Breast epithelium (tissue), 4 donors: ENCODE measurements around the gene EEF1E1. TPM values are rescaled to one million over a fixed set of nuclear protein-coding genes. Genes with fewer than 3 reads are reported as not detected.

Experiments
- DNase-seq, 2 donors: peaks; one replicate each; pipeline ENCODE4 v3.0.0-alpha.2; 2019; ENCODE audit warnings: low spot score in 2 of 2
- H3K27ac ChIP-seq, 2 donors: fragments of 200-600 bp; sonication (generic) in 1 of 2; one replicate each; pipeline ENCODE4 v1.5.1; 2016 to 2019; ENCODE audit warnings: mild to moderate bottlenecking in 1 of 2
- H3K27me3 ChIP-seq, 2 donors: fragments of 200-600 bp; sonication (generic) in 1 of 2; one replicate each; pipeline versions ENCODE4 v1.5.1 to v1.6.0; 2017 to 2019; ENCODE audit warnings: control low read depth in 1 of 2, mild to moderate bottlenecking in 1 of 2
- H3K36me3 ChIP-seq: fragments of 200-600 bp; one replicate; pipeline ENCODE4 v1.5.1; 2019
- H3K4me1 ChIP-seq, 2 donors: fragments of 200-600 bp; sonication (generic); one replicate each; pipeline ENCODE4 v1.5.1; 2016 to 2019; ENCODE audit warnings: control low read depth in 1 of 2
- H3K4me3 ChIP-seq, 3 donors: fragments of 200-600 bp; sonication (generic); 1 replicate in 2 of 3; 2 replicates in 1 of 3; pipeline ENCODE4 v1.5.1; 2016 to 2019; ENCODE audit warnings: mild to moderate bottlenecking in 3 of 3, moderate library complexity in 2 of 3
- H3K9me3 ChIP-seq, 2 donors: fragments of 200-600 bp; sonication (generic) in 1 of 2; one replicate each; pipeline ENCODE4 v1.5.1; 2016 to 2019; ENCODE audit warnings: control low read depth in 1 of 2
- CTCF ChIP-seq, 3 donors: fragments of 450-650 bp; IDR thresholded peaks; one replicate each; pipeline ENCODE4 v1.5.1; 2016 to 2017; ENCODE audit warnings: antibody characterized with exemption in 3 of 3, mild to moderate bottlenecking in 3 of 3, moderate library complexity in 3 of 3
- POLR2A ChIP-seq: fragments of 450-650 bp; IDR thresholded peaks from one replicate; pipeline ENCODE4 v1.6.1; 2016; ENCODE audit warnings: antibody characterized with exemption, mild to moderate bottlenecking, moderate library complexity
- POLR2AphosphoS5 ChIP-seq, 3 donors: sonication (generic); formaldehyde crosslinking; IDR thresholded peaks; one replicate each; pipeline ENCODE4 v1.6.1; 2017; ENCODE audit warnings: antibody characterized with exemption in 3 of 3
- intact Hi-C: fragments of 100-400 bp; cut with DNase I; formaldehyde crosslinking; loops from one replicate; pipeline ENCODE4 v1.15.1; 2023; ENCODE audit warnings: low total_unique reads
- total RNA-seq, 3 donors: library from RNA; depleted of rRNA; stranded (reverse); fragments of >200 nt; gene quantifications; one replicate each; pipeline ENCODE4 v1.1.0, GENCODE V29; 2016

Gene EEF1E1
- total RNA-seq, 3 donors from 2014 or later: 18.9 to 48.5 (median 39.1) TPM

- Histone ChIP-seq H3K4me1 (no peaks in the 10 kb centered on the region), H3K27me3 (no peaks in the 10 kb centered on the region), H3K9me3 (no peaks in the 10 kb centered on the region), H3K36me3 (no peaks in the 10 kb centered on the region), H3K27ac (no peak overlapping the region), H3K4me3 (no peak overlapping the region)
- intact Hi-C loops: no loop called here
- no peak for DNase-seq
- no peak for TF ChIP-seq POLR2AphosphoS5 (IDR thresholded peaks at IDR 0.05)
- no peak for TF ChIP-seq POLR2A
- no peak for TF ChIP-seq CTCF (IDR thresholded peaks at IDR 0.05)
Observed at GRCh38 chr6:8075704-8076103, 26.6 kb downstream of the EEF1E1 start.

- DNase-seq: no peak
Observed at GRCh38 chr6:8075185-8075584, 27.2 kb downstream of the EEF1E1 start.

GRCh38 chr6:8074213-8074612 lies 28.1 kb downstream of the EEF1E1 start:
- no peak for TF ChIP-seq CTCF (IDR thresholded peaks at IDR 0.05)
- no peak for TF ChIP-seq POLR2AphosphoS5 (IDR thresholded peaks at IDR 0.05)
- no peak for TF ChIP-seq POLR2A
- Histone ChIP-seq H3K9me3 (no peaks in the 10 kb centered on the region), H3K4me3 (no peak overlapping the region), H3K4me1 (no peaks in the 10 kb centered on the region), H3K36me3 (no peaks in the 10 kb centered on the region), H3K27ac (no peak overlapping the region), H3K27me3 (no peaks in the 10 kb centered on the region)
- intact Hi-C loops: no loop called here
- no peak for DNase-seq

More at GRCh38 chr6:8075185-8075584, 27.2 kb downstream of the EEF1E1 start:
- Histone ChIP-seq H3K27ac (no peak overlapping the region), H3K27me3 (no peaks in the 10 kb centered on the region), H3K36me3 (no peaks in the 10 kb centered on the region), H3K4me3 (no peak overlapping the region), H3K4me1 (no peaks in the 10 kb centered on the region), H3K9me3 (no peaks in the 10 kb centered on the region)
- TF ChIP-seq POLR2A: no peak
- TF ChIP-seq POLR2AphosphoS5 (IDR thresholded peaks at IDR 0.05): no peak
- TF ChIP-seq CTCF (IDR thresholded peaks at IDR 0.05): no peak
- intact Hi-C loops: no loop called here

- Histone ChIP-seq H3K4me3 (no peak overlapping the region), H3K9me3 (no peaks in the 10 kb centered on the region), H3K27me3 (no peaks in the 10 kb centered on the region), H3K27ac (no peak overlapping the region), H3K36me3 (no peaks in the 10 kb centered on the region), H3K4me1 (no peaks in the 10 kb centered on the region)
- intact Hi-C loops: no loop called here
- no peak for DNase-seq
- TF ChIP-seq CTCF (IDR thresholded peaks at IDR 0.05) (no peak), POLR2AphosphoS5 (IDR thresholded peaks at IDR 0.05) (no peak), POLR2A (no peak)
Observed at GRCh38 chr6:8073758-8074157, 28.6 kb downstream of the EEF1E1 start.

GRCh38 chr6:8070718-8071117 lies 31.6 kb downstream of the EEF1E1 start:
- H3K36me3 ChIP-seq: no peaks in the 10 kb centered on the region
- no peaks in the 10 kb centered on the region for H3K9me3 ChIP-seq
- DNase-seq: no peak
- no peaks in the 10 kb centered on the region for H3K4me1 ChIP-seq
- intact Hi-C loops: no loop called here
- H3K27me3 ChIP-seq: no peaks in the 10 kb centered on the region
- no peak for TF ChIP-seq POLR2AphosphoS5 (IDR thresholded peaks at IDR 0.05)
- TF ChIP-seq CTCF (IDR thresholded peaks at IDR 0.05): no peak
- TF ChIP-seq POLR2A: no peak
- no peak overlapping the region for H3K4me3 ChIP-seq
- no peak overlapping the region for H3K27ac ChIP-seq
